ENCODE data around the gene TMEM242.

TMEM242 gene

DNA sequence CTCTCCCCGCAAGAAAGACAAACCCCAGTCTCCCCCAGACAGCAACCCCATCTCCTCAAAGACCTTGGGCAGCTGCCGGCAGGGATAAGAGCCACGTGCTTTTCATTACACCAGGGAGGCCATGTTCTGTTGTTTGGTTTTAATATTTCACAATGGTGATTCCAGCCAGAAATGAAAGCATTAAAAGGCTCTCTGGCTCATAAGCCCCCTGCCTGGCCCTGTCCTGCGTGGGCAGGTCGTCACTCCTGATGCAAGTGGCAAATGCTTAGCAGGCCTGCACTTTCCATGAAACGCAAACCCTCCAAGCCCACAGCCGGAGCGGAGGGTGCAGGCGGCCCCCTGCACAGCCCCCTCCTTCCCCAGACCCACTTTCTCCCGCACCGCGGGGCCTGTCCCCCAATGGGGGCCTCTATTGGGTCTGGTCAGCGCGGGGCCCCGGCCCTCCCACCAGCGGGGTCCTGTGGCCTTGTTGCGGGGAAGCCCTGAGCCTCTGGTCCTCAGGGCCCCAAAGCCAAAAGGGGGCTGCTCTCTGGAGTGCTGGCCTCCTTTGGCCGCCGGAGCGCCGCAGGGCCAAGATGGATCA is 77.2 kb downstream of the TMEM242 start:
- no peak for DNase-seq

DNA sequence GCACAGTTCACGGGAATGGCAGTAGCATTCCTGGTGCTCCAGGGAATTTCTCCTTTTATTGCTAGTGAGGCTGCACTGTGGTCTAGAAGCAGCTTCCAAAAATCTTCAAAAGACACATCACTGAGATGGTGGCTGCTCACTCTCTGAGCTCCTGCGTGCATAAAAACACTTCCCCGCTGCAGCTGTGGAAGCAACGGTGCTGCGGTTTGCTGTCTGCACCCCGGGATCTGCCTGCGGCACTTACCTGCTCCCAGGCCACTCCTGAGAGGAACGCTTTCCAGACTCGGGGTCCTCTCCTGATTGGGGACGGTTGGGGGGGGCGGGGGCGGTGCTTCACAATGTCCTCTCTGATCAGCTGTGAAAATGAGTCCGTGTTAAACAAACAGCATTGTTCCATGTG is 77.9 kb downstream of the TMEM242 start:
- no peak for DNase-seq

DNA sequence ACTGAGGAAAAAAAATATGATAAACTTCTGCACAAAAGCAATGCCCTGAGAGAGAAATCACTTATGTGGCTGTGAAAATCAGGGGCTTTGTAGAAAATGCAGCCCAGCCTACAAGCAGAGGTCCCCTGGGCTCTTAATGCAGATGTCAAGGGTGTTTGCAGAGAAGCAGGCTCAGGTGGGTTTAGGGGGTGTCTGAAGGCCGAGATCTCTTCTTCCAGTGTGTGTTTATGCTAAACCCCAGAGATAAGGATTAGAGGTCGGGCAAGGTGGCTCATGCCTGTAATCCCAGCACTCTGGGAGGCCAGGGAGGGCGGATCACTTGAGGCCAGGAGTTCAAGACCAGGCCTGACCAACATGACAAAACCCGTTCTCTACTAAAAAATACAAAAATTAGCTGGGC is 78.5 kb downstream of the TMEM242 start:
- DNase-seq, result no peak

DNA sequence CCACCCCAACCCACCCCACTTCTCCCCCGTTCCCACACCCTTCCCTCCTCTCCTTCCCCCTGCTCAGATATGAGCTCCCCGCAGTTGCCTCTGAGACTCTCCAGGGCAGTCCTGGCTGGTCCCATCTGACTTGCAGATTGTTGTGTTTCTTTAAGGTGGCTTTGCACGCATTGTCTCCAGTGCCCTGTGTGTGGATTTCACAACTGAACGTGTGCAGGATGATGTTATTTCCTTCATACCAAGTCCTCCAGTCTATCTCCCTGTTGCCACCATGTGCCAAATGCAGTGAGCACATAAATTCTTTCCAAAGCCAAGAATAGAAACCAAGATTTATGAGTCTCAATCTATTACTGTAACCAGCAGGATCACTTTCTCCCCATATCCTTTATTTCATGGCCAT is 79.1 kb downstream of the TMEM242 start:
- no peak for DNase-seq

DNA sequence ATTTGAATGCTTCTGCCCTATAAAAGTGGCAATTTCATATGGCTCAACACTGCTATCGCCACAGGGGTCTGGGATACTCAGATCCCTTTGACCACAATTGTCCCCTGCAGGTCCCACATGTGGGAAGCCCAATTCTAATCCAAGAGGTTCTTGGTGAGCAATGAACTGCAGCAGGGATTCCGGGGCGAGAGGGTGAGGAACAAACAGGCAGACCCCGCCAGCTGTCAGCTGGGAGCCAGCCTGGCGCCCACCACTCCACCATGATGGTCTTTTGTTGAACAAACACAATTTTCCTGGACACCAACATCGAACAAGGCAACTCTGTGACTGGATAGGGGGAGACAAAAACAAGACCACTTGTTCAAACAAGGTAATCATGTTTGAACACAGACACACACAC is 80.5 kb downstream of the TMEM242 start:
- no peak for DNase-seq

DNA sequence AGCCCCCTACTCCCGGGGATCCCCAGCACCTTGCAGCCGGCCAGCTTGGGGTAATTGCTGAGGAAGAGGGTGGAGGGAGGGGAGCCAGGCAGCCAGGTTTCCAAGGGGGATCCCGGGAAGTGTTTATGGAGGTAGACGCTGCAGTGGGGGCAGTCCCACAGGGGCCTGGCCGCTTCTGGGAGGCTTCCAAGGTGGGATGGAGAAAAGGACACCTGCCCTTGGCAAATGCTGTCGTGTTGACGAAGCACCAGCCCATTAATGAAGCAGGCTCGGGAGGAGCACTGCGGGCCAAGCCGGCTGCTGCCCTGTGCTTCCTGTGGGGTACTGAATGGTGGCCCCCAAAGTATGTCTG is 82.4 kb downstream of the TMEM242 start:
- DNase-seq, result no peak

DNA sequence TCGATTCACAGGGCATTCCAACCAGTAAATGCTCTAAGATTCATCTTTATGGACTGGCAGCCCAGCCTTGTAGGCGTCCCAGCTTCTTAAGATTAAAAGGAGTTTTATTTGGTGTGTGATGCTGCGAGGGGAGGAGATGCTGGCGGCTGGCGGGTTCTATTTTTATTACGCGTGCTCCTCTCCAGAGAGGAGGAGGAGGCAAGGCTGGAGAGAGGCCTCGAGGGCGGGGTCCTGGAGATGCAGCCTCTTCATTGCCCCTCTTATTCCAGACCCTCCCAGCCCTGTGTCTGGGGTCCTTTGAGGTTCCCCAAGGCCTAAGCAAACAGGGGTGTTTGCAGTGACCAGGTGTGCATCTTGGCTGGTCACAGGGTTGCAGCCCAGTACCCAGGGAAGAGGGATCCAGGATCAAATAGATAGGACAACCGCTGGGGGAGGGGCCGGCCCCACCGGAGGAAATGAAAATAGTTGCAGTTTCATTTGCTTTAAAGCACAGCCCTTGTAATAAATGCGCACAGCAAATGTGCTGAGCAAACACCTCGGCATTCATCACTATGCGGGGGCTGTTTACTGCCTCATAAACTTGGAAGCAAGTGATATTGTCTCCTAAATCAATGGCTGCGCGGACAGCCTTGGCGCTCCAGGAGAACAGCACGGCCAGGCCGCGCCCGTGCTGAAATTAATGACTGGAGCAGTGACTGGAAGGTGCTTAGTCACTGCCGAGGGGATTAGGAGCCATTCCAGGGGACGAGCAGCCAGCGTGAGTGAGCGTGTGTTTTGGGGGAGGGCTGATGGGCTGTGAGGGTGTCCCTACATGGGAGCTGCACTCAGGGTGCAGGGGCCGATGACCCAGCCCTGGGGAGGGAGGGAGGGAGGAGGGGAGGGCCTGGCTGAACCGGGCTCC is 83.0 kb downstream of the TMEM242 start:
- DNase-seq, result no peak

DNA sequence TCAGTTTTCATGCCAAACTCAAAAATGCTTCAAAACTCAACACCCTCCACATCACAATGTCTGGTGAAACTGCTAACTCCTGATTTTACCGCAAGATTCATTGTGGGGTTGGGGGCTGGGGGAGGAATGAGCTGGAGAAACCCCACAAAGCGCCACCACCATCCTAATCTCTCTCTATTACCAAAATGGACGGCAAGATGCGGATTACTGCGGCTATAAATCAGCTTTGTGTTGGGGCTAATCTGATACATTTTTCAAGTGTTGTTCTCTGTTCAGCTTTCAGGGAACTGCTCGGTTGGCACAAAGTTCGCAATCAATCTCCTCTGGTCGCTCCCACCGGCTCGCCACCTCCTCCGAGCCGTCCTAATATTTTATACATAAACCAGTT is 83.7 kb downstream of the TMEM242 start:
- no peak for DNase-seq

All from T-helper 9 cell (primary cell).